ENCODE data around the gene ABHD10.

The ABHD10 gene

DNA sequence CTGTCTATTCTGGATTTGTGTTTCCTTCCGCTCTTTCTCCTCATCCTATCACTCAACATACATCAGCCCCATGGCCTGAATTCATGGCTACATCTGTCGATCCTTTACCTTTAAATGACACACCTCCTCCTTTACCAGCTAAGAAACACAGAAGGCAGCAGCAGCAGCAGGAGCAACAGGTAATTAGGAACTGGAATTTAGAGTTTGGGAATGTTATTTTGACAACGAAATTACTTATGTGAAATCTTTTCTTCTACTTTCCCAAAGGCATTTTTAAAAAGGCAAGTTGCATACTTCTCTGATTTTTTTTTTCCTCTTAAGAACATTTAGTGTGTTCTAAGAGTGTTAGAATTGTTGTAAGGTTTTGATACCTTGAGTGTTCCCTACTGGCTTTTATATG is 29.1 kb upstream of the ABHD10 start:
- CTCF ChIA-PET: interaction anchor here (1.1 to 11.9 kb wide), 3 partner anchors 10 to 55 kb away, joined by 3 to 133 read pairs (median 3); no protein-coding TSS in a partner anchor
- POLR2A ChIA-PET: no interaction called here
- TF ChIP-seq, protein P1, sequence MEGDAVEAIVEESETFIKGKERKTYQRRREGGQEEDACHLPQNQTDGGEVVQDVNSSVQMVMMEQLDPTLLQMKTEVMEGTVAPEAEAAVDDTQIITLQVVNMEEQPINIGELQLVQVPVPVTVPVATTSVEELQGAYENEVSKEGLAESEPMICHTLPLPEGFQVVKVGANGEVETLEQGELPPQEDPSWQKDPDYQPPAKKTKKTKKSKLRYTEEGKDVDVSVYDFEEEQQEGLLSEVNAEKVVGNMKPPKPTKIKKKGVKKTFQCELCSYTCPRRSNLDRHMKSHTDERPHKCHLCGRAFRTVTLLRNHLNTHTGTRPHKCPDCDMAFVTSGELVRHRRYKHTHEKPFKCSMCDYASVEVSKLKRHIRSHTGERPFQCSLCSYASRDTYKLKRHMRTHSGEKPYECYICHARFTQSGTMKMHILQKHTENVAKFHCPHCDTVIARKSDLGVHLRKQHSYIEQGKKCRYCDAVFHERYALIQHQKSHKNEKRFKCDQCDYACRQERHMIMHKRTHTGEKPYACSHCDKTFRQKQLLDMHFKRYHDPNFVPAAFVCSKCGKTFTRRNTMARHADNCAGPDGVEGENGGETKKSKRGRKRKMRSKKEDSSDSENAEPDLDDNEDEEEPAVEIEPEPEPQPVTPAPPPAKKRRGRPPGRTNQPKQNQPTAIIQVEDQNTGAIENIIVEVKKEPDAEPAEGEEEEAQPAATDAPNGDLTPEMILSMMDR (IDR thresholded peaks at IDR 0.05; ENCODE audit: insufficient read depth, low read length, missing control alignments): no peak
- no peak for DNase-seq (ENCODE audit: low read depth, low spot score)
- H3K4me3 ChIP-seq (ENCODE audit: low read depth, low read length): no peak overlapping the region

DNA sequence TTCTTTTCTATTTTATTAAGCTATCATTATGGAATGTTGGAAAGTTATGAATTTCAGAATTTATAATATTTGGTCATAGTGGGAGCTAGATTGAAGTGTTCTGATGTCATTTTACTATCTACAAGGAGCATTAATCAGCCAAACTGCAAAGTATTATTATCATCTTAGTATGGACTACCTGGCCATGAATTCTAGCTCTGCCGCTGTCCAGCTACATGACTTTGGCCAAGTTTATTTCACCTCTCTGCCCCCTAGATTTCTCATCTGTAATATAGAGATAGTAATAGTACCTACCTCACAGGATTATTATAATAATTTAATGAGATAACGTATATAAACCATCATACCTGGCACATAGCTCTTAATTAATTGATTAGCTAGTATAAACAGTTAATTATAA is 27.8 kb upstream of the ABHD10 start:
- ChIA-PET CTCF (interaction anchor here (0.8 to 11.9 kb wide), 6 partner anchors 10 to 235 kb away, joined by 3 to 133 read pairs (median 4); no protein-coding TSS in a partner anchor), POLR2A (no interaction called here)
- TF ChIP-seq, protein P1 (IDR thresholded peaks at IDR 0.05; ENCODE audit: insufficient read depth, low read length, missing control alignments): no peak
- H3K4me3 ChIP-seq (ENCODE audit: low read depth, low read length): no peak overlapping the region
- no peak for DNase-seq (ENCODE audit: low read depth, low spot score)

DNA sequence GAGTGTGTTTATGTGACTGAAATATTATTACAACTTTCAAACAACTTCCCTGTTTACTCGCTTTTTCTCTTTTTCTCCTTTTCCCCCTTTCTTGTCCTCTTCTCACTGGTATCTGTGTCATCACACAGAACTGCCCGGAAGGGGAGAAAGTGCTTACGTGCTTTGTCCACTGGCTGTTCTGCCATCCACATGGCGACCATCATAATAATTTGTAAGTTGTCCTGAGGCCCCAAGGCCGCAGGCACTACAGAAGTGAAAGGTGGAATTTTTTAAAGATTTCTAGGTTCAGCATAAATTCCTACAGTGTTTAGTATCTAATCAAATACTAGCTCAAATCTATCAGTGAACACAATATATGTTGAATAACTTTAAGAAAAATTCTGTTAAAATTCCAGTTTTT is 26.7 kb upstream of the ABHD10 start:
- POLR2A ChIA-PET: no interaction called here
- CTCF ChIA-PET: interaction anchor here (1.5 to 11.9 kb wide), 3 partner anchors 15 to 233 kb away, joined by 3 to 133 read pairs (median 5); no protein-coding TSS in a partner anchor

DNA sequence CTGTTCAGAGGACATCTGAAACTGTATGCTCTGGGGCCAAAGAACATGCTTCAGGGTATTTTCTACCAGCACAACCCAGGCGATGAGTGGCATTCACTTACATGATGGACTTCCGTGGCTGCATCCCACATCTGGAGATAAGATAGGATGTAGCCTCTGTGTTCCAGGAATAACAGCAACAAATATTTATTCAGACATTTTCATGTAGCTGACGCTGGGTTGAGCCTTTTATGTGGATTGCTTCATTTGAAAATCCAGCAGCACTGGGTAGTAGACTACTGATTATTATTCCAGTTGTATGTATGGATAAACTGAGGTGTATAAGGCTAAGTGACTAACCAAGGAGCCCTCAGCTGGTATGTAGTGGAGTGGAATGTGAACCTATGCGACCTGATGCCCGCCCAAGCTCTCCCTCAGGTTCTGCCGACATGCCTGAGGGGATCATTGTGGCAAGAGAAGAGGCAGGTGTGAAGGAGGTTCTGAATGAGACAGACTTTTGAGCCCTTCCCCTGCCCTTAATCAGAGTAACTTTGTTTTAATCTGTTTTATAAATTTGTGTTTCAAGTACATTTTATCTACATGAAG is 25.9 kb upstream of the ABHD10 start:
- no peak overlapping the region for H3K4me3 ChIP-seq (ENCODE audit: low read depth, low read length)
- TF ChIP-seq, protein P1 (IDR thresholded peaks at IDR 0.05; ENCODE audit: insufficient read depth, low read length, missing control alignments): no peak
- POLR2A ChIA-PET: no interaction called here
- CTCF ChIA-PET: interaction anchor here (0.9 to 11.9 kb wide), 4 partner anchors 14 to 237 kb away, joined by 3 to 133 read pairs (median 8); no protein-coding TSS in a partner anchor
- DNase-seq (ENCODE audit: low read depth, low spot score): no peak

More for the DNA sequence above, 26.7 kb upstream of the ABHD10 start:
- TF ChIP-seq, protein P1 (IDR thresholded peaks at IDR 0.05; ENCODE audit: insufficient read depth, low read length, missing control alignments): no peak
- no peak for DNase-seq (ENCODE audit: low read depth, low spot score)
- no peak overlapping the region for H3K4me3 ChIP-seq (ENCODE audit: low read depth, low read length)

DNA sequence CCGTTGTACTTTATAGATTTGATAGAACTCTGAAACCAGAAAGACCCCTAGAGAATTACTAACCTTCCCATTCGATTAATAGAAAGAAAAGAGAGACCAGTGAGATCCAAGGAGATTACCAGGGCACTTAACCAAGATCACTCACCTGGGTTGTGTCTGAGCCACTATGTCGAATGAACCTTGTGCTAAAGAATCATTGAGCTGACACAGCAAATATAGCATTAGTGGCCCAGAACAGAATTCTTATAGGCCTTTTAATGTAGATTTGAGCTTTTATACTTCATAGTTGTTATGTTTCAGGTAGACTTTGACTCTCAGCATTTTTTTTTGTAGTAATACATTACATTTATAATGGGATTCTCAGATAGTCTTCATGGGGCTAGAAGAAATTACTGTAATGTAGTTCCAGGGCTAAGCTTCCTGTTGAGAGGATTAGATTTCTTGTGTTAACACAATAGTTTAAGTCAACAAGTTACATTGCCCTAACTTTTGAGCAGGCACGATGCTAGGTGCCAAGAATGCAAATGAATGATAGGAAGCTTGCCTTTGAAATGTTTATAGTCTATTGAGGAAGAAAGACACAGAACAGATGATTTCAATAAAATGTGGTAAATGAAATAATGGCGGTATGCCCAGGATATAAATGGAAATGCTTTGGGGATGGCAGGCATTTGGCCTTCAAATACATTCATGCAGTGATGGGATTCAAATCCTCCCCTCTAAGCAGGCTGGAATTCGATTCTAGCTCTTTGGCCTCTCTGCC is 24.4 kb upstream of the ABHD10 start:
- ChIA-PET POLR2A (interaction anchor here (0.7 kb wide), 2 partner anchors 24 to 88 kb away, joined by 3 read pairs; partner anchors contain the start of gene ABHD10), CTCF (interaction anchor here (0.9 to 11.9 kb wide), 8 partner anchors 13 to 262 kb away, joined by 3 to 133 read pairs (median 4); no protein-coding TSS in a partner anchor)
- TF ChIP-seq, protein P1 (IDR thresholded peaks at IDR 0.05; ENCODE audit: insufficient read depth, low read length, missing control alignments): no peak
- no peak overlapping the region for H3K4me3 ChIP-seq (ENCODE audit: low read depth, low read length)
- DNase-seq (ENCODE audit: low read depth, low spot score): no peak

DNA sequence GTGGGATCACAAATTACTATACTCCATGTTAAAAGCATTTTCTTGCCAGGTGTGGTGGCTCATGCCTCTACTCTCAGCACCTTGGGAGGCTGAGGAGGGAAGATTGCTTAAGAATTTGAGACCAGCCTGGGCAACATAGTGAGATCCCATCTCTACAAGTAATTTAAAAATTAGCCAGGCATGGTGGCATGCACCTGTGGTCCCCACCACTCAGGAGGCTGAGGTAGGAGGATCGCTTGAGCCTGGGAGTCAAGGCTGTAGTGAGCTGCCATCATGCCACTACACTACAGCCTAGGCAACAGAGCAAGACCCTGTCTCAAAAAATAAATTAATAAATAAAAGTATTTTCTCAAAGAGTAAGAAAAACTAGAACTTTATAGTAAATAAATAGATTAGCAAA is 22.9 kb upstream of the ABHD10 start:
- POLR2A ChIA-PET: no interaction called here
- H3K4me3 ChIP-seq (ENCODE audit: low read depth, low read length): no peak overlapping the region
- DNase-seq (ENCODE audit: low read depth, low spot score): no peak
- TF ChIP-seq, protein P1 (IDR thresholded peaks at IDR 0.05; ENCODE audit: insufficient read depth, low read length, missing control alignments): no peak
- CTCF ChIA-PET: interaction anchor here (1.5 to 11.9 kb wide), 4 partner anchors 11 to 96 kb away, joined by 3 to 133 read pairs (median 5); no protein-coding TSS in a partner anchor

All from AG04449 (cell line).